HG03108 (cell line): ENCODE data around the gene SLC26A4.
"Not testable (repeated sequence)": the region's sequence is repeated elsewhere in the genome, so short reads cannot be mapped to it uniquely, and the experiment has no call there.

Experiments used
- ATAC-seq: cut with Tn5 transposase; IDR thresholded peaks from one replicate; pipeline ENCODE4 v1.9.1; 2021; ENCODE audit warnings: moderate library complexity; ENCODE audit not compliant: unreplicated experiment

The SLC26A4 gene

GRCh38 chr7:107660381-107661080, at the start of gene SLC26A4:
TSS of gene SLC26A4 (plus strand) at chr7:107660828. CDS start at chr7:107661642, 814 bp downstream.
- ATAC-seq, result peak; percentile 28

DNA sequence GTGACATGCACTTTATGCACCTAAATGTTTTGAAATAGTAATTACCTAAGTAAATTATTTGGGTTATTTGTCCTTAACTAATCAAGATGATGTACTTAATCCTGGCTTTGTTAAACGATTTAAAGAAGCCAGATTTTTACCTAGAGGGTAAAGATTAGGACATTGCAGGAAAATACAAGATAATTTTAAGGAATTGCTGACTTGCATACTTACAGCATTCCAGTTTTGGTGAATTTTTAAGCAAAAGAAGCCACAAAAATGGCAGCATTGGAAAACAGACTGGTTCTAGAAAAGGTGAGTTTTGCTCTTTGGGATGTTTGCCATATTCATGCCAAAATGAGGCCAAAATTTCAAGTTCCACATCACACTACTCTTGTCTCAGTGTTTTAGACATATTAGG, 47.2 kb upstream of the SLC26A4 start:
- ATAC-seq, result no peak

GRCh38 chr7:107613948-107614347, 46.7 kb upstream of the SLC26A4 start:
- no peak for ATAC-seq

GRCh38 chr7:107614425-107614824, 46.2 kb upstream of the SLC26A4 start:
- ATAC-seq, result no peak

GRCh38 chr7:107615910-107616680, 44.5 kb upstream of the SLC26A4 start:
- ATAC-seq, result no peak

DNA sequence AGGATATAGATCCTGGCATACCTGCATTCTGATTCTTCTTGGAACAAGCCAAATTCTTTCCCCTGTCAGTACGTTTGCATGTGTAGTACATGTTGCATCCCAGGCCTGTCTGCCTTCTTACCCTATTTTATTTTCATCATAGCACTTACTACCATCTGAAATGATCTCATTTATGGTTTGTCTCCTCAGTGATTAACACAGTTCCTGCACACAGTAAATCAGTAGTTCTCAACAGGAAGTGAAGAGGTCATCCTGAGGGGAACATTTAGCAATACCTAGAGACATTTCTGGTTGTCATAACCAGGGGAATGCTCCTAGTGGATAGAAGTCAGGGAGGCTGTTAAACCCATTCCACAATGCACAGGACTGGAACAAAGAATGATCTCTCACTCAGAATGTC, 38.2 kb upstream of the SLC26A4 start:
- no peak for ATAC-seq

DNA sequence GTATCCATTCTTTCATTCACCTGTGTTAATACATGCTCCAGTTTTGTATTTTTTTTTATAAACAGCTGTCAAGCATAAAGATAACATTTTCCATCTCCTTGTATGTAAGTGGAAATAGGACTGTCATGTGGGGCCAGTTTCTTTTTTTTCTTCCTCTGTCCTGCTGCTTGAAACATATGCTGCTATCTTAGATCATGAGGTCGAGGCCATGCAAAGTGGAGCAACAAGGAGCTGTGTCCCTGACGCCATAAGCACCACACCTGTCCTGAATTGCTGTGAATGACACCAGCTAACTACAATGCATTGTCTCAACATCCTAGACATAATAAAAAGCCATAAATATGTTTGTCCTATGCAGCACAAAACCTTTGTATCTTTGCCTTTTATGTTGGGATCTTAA, 37.7 kb upstream of the SLC26A4 start:
- ATAC-seq, result no peak

DNA sequence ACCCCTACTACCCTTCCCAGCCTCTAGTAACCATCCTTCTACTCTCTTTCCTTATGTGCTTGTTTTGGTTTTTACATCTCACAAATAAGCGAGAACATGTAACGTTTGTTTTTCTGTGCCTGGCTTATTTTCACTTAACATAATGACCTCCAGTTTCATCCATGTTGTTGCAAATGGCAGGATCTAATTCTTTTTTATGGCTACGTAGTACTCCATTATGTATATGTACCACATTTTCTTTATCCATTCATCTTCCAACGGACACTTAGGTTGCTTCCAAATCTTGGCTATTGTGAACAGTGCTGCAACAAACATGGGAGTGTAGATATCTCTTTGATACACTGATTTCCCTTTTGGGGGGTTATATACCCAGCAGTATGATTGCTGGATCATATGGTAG, 33.6 kb upstream of the SLC26A4 start:
- no peak for ATAC-seq

GRCh38 chr7:107628461-107629064, 32.1 kb upstream of the SLC26A4 start:
- no peak for ATAC-seq

DNA sequence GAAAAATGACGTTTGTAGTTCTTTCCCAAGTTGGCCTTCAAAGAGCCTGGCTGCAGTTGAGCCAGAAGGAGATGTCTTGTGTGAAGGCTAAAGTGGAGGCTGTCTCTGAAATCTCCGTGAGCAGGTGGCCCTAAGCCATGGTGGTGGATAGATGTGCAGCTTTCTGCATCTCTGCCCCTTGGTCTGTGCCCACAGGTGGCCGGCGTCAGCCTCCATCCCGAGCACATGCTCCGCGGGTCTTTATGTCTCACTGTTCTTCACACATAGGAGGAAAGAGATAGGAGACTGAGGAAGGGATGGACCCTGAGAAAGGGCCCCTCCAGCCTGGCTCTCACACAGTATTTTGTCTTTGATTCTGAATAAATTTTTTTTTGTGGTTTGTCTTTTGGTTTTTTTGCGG, 30.3 kb upstream of the SLC26A4 start:
- ATAC-seq, result no peak

DNA sequence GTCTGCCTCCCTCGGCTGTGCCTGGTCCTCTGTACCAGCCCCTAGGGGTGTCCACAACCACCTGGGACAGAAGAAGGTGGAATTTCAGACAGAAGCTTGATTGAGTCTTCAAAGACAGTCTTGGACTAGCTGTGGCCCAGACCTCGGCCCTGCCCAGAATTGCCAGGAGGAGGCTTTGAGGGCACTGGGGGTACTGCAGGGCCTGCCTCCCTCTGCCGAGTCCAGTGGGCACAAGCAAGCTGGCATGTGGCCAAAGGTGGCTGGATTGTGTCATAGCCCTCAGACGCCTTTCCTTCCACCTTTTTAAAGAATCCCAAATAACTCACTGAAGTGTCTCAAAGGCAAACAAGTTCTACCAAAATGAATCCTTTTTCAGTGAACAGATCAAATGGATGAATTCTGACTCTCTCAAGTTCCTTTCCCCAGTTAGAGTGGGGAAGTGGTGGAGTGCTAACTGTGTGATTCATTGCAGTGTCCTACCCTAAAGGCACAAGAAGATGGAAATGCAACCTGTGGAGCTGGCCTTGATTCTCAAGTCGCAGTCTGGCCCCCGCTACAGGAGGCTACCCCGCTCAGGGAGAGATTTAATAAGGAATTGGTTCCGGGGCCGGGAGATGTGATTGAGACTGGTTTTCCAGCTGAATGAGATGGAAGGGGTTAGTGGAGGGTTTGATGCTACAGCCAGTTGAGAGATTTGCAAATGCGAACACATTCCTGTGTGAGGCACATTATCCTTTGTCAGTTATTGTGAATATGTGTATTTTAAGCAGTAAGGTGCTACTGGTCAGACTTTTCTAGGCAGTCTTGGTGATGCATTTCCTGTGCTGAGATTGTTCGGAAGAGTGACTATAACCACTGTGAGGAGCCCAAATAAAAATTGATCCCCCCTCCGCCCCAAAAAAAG, 28.8 kb upstream of the SLC26A4 start:
- ATAC-seq, result no peak

DNA sequence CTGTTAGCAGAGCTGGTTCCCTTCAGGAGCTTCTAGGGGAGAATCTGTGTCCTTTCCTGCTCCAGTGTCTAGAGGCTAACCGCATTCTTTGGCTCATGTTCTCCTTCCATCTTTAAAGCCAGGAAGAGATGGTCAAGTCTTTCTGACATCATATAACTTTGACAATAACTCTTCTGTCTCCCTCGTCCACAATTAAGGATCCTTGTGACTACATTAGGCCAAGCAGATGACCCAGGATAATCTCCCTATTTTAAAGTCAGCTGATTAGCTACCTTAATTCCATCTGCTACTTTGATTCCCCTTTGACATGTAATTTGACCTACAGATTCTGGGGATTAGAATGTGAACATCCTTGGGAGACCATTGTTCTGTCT, 28.1 kb upstream of the SLC26A4 start:
- no peak for ATAC-seq

DNA sequence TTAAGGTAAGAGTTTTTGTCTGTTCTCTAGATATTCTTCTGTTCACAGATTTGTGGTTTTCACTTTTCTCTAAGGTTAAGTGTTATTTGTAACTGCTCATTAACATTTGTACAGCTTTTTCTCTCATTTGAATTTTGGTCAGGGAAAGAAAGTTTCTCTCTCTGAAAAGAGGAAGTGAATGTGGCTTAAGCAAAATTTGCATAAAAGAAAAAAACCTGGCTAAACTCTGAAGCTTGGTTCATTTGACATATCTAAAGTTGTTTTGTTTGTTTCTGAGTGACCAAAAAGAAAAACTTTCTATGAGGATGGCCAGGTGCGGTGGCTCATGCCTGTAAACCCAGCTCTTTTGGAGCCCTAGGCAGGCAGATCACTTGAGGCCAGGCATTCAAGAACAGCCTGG, 22.0 kb upstream of the SLC26A4 start:
- peak; percentile 95 for ATAC-seq

DNA sequence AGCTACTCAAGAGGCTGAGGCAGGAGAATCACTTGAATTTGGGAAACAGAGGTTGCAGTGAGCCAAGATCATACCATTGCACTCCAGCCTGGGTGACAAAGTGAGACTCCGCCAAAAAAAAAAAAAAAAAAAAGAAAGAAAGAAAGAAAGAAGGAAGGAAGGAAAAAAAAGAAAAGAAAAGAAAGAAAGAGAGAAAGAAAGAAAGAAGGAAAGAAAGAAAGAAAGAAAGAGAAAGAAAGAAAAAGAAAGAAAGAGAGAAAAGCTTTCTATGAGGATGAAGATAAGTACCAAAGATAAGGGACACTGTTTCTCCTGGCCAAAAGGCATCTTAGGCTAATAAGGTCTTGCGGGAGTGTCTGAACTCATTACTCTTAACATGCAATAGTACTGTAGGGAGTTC, 21.6 kb upstream of the SLC26A4 start:
- ATAC-seq, result not testable (repeated sequence)

DNA sequence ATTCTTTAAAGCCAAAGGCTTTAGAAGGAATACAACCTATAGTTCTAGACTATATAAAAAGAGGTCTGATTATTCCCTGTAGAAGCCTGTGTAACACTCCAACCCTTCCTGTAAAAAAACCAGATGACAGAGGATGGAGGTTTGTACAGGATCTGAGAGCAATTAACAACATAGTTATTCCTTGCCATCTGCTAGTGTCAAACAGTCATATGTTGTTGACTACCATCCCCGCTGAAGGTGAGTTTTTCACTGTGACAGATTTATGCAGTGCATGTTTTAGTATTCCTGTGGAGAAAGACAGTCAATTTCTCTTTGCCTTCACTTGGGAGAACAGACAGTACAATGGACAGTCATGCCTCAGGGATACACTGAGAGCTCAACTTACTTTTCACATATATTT, 19.0 kb upstream of the SLC26A4 start:
- ATAC-seq, result no peak

- no peak for ATAC-seq
Measured at GRCh38 chr7:107642501-107642900, 18.1 kb upstream of the SLC26A4 start.

DNA sequence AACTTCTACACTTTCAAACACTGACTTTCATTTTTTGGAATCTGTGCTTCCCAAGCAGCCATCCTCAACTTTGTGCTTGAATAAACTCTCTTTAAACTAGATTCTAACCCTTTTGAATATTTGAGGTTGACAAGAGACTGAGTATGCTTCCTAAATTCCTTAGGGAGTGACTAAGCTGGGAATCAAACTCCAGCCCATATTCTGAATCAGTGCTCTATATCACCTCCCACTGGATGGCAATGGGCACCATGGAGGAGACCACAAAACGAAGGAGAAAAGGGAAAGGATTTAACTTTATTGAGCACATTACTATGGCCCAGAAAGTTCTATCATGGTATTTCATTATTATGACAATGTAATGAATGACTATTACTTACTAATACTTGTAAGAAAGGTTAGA, 17.2 kb upstream of the SLC26A4 start:
- ATAC-seq, result no peak

DNA sequence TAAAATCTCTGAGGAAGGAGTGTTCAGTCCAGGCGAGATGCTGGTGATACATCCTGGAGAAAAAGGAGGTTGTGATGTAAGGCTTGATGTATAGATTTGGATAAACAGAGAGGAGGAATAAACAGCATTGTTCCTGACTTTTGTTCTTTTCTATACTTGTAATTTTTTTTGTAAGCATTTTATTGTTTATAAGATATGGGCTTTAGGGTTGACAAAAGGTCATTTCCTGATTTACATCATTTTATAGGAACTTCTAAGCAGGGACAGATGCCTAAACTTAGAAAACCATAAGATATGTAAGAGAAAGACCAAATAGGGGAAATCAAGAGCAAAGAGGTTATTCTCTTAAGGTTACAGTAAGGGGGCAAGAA, 16.7 kb upstream of the SLC26A4 start:
- ATAC-seq, result no peak

GRCh38 chr7:107644309-107644974, 16.2 kb upstream of the SLC26A4 start:
- ATAC-seq, result no peak

DNA sequence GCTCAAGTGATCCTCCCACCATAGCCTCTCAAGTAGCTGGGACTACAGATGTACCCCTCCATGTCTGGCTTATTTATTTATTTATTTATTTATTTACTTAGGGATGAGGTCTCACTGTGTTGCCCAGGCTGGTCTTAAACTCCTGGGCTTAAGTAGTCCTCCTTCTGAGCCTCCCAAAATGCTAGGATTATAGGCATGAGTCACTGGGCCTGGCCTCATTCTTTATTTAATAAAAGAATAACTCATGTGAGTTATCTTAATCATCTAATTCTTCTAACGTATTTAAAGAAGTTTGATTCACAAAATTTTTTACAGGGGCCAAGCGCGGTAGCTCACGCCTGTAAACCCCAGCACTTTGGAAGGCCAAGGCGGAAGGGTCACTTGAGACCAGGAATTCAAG, 8.0 kb upstream of the SLC26A4 start:
- ATAC-seq, result no peak

- ATAC-seq, result no peak
Measured at GRCh38 chr7:107658467-107658866, 2.2 kb upstream of the SLC26A4 start.
